GM12878 (cell line): ENCODE data around the gene HEG1. TPM values are rescaled to one million over a fixed set of nuclear protein-coding genes. Genes with fewer than 3 reads are reported as not detected.
A peak's percentile ranks its signal among the peaks of the same experiment; 100 is the strongest.

ENCODE experiments used
- ATAC-seq: fragments of 200-7000 bp; cut with Tn5 transposase; 3 replicates; pipeline ENCODE4 v1.9.1; 2020; ENCODE audit warnings: mild to moderate bottlenecking, moderate library complexity
- BruUV-seq: library from RNA; stranded (reverse); fragments of 400-500 nt; replicated peaks from 2 replicates; lab custom pipeline; 2021; lab: Mats Ljungman, UMichigan
- CTCF ChIA-PET: fragments of 300-600 bp; sonication (Branson Sonifier 250); formaldehyde crosslinking; extraction: SDS; loops from one replicate; lab custom pipeline; 2021; ENCODE audit warnings: inconsistent platforms; lab: Yijun Ruan, JAX
- POLR2A ChIA-PET: fragments of 350-600 bp; formaldehyde crosslinking; extraction: SDS; loops from one replicate; lab custom pipeline; 2021; ENCODE audit warnings: inconsistent platforms; lab: Charles Lee
- RAD21 ChIA-PET: fragments of 300-600 bp; sonication (Branson Sonifier 250); formaldehyde crosslinking; loops from one replicate; lab custom pipeline; 2023; ENCODE audit warnings: antibody characterized with exemption; ENCODE audit not compliant: unreplicated experiment; lab: Charles Lee
- SMC1A ChIA-PET: fragments of 300-600 bp; sonication (Branson Sonifier 250); formaldehyde crosslinking; loops from one replicate; lab custom pipeline; 2023; ENCODE audit not compliant: unreplicated experiment, uncharacterized antibody; lab: Charles Lee
- DNase-seq: peaks from one replicate; pipeline ENCODE4 v3.0.0-alpha.2; 2011; ENCODE audit warnings: low read depth, low spot score
- FAIRE-seq: peaks from 3 replicates; lab custom pipeline; 2011; peaks lifted over from hg19 to GRCh38; lab: Jason Lieb, UNC
- H2AFZ ChIP-seq: 2 replicates; pipeline ENCODE4 v1.6.0; 2011; ENCODE audit warnings: low read depth, low read length, control low read depth; ENCODE audit not compliant: control insufficient read depth
- H3K27ac ChIP-seq: 2 replicates; pipeline ENCODE4 v1.5.1; 2011; ENCODE audit warnings: control low read depth; ENCODE audit not compliant: control insufficient read depth, insufficient read depth
- H3K27me3 ChIP-seq, 2 experiments: replicated peaks in 1 of 2; 2 replicates each; pipeline versions ENCODE4 v1.6.0 to v1.6.1; 2011; ENCODE audit warnings: low read length in 1 of 2; ENCODE audit not compliant: control insufficient read depth in 2 of 2, insufficient read depth in 2 of 2
- H3K36me3 ChIP-seq, 2 experiments: 2 replicates each; pipeline ENCODE4 v1.5.1; 2011; ENCODE audit warnings: low read length in 1 of 2; ENCODE audit not compliant: control insufficient read depth in 2 of 2, insufficient read depth in 2 of 2
- H3K4me1 ChIP-seq: 2 replicates; pipeline ENCODE4 v1.6.1; 2011; ENCODE audit warnings: mild to moderate bottlenecking, low read length, moderate library complexity, mixed read lengths; ENCODE audit not compliant: control insufficient read depth, insufficient read depth
- H3K4me2 ChIP-seq: 2 replicates; pipeline ENCODE4 v1.6.0; 2011; ENCODE audit warnings: control low read depth; ENCODE audit not compliant: control insufficient read depth, insufficient read depth
- H3K4me3 ChIP-seq: fragments of 200-600 bp; sonication (generic); 2 replicates; pipeline ENCODE4 v1.5.1; 2016
- H3K79me2 ChIP-seq: 2 replicates; pipeline ENCODE4 v1.6.0; 2011; ENCODE audit warnings: low read length; ENCODE audit not compliant: control insufficient read depth, insufficient read depth
- H3K9ac ChIP-seq: 2 replicates; pipeline ENCODE4 v1.8.0; 2011; ENCODE audit warnings: low read length, control low read depth, mixed read lengths; ENCODE audit not compliant: control insufficient read depth, insufficient read depth
- H3K9me3 ChIP-seq: replicated peaks from 3 replicates; pipeline ENCODE4 v1.5.1; 2011; ENCODE audit warnings: mild to moderate bottlenecking, low read length; ENCODE audit not compliant: control insufficient read depth, insufficient read depth
- H4K20me1 ChIP-seq: 2 replicates; pipeline ENCODE4 v1.6.0; 2011; ENCODE audit not compliant: control insufficient read depth, insufficient read depth
- CBFB ChIP-seq: IDR thresholded peaks from 2 replicates; pipeline ENCODE4 v1.6.1; 2016; ENCODE audit warnings: antibody characterized with exemption, low read depth
- RUNX3 ChIP-seq: IDR thresholded peaks from 2 replicates; pipeline ENCODE4 v1.6.1; 2012; ENCODE audit warnings: low read length, inconsistent platforms
- SIN3A ChIP-seq: IDR thresholded peaks from 2 replicates; pipeline ENCODE4 v1.6.1; 2012; ENCODE audit warnings: low read depth, low read length, improper control_type of control experiment
- WGBS: methylation state at CpG from one replicate; pipeline ENCODE4 v1.1.6; 2016; ENCODE audit warnings: low lambda C conversion rate; ENCODE audit not compliant: insufficient replicate concordance, insufficient coverage; ENCODE audit errors: missing lambda C conversion rate; 5-methylcytosine and 5-hydroxymethylcytosine counted together
- in situ Hi-C: fragments of 300-500 bp; cut with MboI; formaldehyde crosslinking; loops from 9 replicates; pipeline ENCODE4 v1.14.3; 2018; ENCODE audit warnings: mixed read lengths
- intact Hi-C: fragments of 100-400 bp; cut with micrococcal nuclease; formaldehyde crosslinking; loops from one replicate; pipeline ENCODE4 v1.14.2; 2022; ENCODE audit not compliant: unreplicated experiment
- polyA plus RNA-seq, 11 experiments: library from polyadenylated mRNA; depleted of rRNA in 4 of 11; unstranded in 6 of 11; stranded (reverse) in 5 of 11; fragments of >200 nt; fragmentation: Nextera tagmentation in 4 of 11; fragmentation: Illumina TruSeq in 1 of 11; extraction: Ambion mirVana in 4 of 11; extraction: Trizol in 1 of 11; gene quantifications; 1 replicate in 1 of 11; 2 replicates in 10 of 11; pipeline versions ENCODE4 v1.2.1 to v1.2.3, GENCODE V29; 2011 to 2016; ENCODE audit warnings: inconsistent platforms in 2 of 11, missing spikeins in 2 of 11, low read depth in 1 of 11
- total RNA-seq, 4 experiments: library from RNA; depleted of rRNA in 3 of 4; stranded (reverse); fragments of >200 nt in 3 of 4; fragmentation: Illumina TruSeq in 1 of 4; extraction: Trizol in 1 of 4; gene quantifications; 2 replicates each; pipeline versions ENCODE4 v1.2.1 to v1.2.3, GENCODE V29; 2013 to 2021
- TF ChIP-seq, protein P1 (sequence below): fragments of 450-650 bp; IDR thresholded peaks from 2 replicates; pipeline ENCODE4 v1.6.1; 2014; ENCODE audit warnings: mild to moderate bottlenecking
- TF ChIP-seq, protein P2 (sequence below): fragments of 450-650 bp; conservative IDR thresholded peaks from 2 replicates; pipeline ENCODE4 v1.6.1; 2017; ENCODE audit warnings: mild to moderate bottlenecking, moderate library complexity
- TF ChIP-seq, protein P3 (sequence below): IDR thresholded peaks from 2 replicates; pipeline ENCODE4 v1.6.1; 2011; ENCODE audit warnings: borderline replicate concordance, low read depth, mild to moderate bottlenecking, moderate library complexity, mixed read lengths, low read length; ENCODE audit not compliant: insufficient read depth; ENCODE audit errors: extremely low read length
- TF ChIP-seq, protein P4 (sequence below): fragments of 450-650 bp; formaldehyde crosslinking; IDR thresholded peaks from 2 replicates; pipeline ENCODE4 v1.4.0; 2020; ENCODE audit warnings: mild to moderate bottlenecking, moderate library complexity

Gene HEG1
- total and polyA plus RNA-seq, 10 of the 15 experiments (the other 5 are each of a cell fraction or from before 2014, with no cell fraction given), result 2.2 to 32.1 (median 7.6) TPM

DNA sequence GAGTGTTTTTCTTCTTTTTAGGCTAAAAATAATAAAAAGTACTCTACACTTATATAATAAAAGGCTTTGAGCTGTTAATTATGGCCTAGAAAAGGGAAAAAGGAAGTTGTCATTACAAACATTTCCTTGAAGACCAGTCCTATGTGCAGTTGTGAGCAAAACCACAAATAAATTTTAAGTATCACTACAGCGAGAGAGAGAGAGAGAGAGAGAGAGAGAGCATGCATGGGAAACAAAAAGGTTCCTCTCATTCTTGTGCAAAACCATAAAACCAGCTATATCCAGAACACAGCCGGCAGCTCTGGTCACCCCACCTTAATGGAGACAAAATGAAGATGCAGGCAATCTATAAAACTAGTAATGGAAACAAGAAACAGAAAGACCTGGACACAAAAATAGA lies 33.6 kb downstream of the HEG1 start:
- no peak for FAIRE-seq
- no peak overlapping the region for H3K4me3 ChIP-seq
- H3K9me3 ChIP-seq, result no peaks in the 10 kb centered on the region; the same call in 2 of the 3 replicates
- TF ChIP-seq SIN3A, result no peak
- TF ChIP-seq RUNX3, result peak; percentile 73
- TF ChIP-seq, protein P1, sequence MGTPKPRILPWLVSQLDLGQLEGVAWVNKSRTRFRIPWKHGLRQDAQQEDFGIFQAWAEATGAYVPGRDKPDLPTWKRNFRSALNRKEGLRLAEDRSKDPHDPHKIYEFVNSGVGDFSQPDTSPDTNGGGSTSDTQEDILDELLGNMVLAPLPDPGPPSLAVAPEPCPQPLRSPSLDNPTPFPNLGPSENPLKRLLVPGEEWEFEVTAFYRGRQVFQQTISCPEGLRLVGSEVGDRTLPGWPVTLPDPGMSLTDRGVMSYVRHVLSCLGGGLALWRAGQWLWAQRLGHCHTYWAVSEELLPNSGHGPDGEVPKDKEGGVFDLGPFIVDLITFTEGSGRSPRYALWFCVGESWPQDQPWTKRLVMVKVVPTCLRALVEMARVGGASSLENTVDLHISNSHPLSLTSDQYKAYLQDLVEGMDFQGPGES, result no peak
- peaks cover 3% of the 10 kb centered on the region; the same call in 1 of the 2 replicates for H3K4me1 ChIP-seq
- in situ Hi-C loops (no loop called here), intact Hi-C loops (no loop called here)
- no peaks in the 10 kb centered on the region for H4K20me1 ChIP-seq
- H3K4me2 ChIP-seq, result no peak overlapping the region
- H3K27ac ChIP-seq, result no peak overlapping the region
- no peak for DNase-seq
- SMC1A ChIA-PET, result interaction anchor here (0.7 to 2.0 kb wide), 10 partner anchors 10 to 452 kb away, joined by 3 to 8 read pairs (median 3); no protein-coding TSS in a partner anchor
- H3K9ac ChIP-seq, result no peak overlapping the region
- ATAC-seq, result no peak
- H3K79me2 ChIP-seq, result no peaks in the 10 kb centered on the region; the same call in none of the 2 replicates
- POLR2A ChIA-PET, result no interaction called here
- peaks cover 12 to 41% of the 10 kb centered on the region in 2 experiments for H3K36me3 ChIP-seq
- BruUV-seq, result no TSS peak
- WGBS, result 0% methylated on average over 2 of the region's 2 CpGs
- CTCF ChIA-PET, result interaction anchor here (0.7 to 1.4 kb wide), 5 partner anchors 13 to 99 kb away, joined by 3 to 6 read pairs (median 3); no protein-coding TSS in a partner anchor
- no peaks in the 10 kb centered on the region for H3K27me3 ChIP-seq
- no peak overlapping the region for H2AFZ ChIP-seq
- RAD21 ChIA-PET, result interaction anchor here (1.1 kb wide), 1 partner anchor 146 kb away, joined by 3 read pairs; no protein-coding TSS in a partner anchor

DNA sequence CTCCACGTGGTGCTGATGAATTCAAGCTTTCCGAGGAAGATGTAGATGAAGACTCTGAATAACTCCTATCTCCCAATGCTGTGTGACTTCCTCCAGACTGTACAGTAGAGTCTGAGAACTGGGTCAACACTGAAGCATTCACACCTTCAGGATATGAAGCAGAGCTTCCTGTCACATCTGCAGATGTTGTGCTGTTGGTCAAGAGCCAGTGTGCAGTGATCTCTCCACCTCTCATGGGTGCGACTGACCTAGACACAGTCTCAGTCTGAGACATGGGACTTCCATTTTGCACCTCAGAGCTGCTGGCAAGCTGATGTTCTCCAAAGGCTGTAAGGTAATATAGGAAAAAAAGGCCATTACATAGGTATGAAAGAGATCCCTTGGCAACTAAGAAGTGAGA lies 36.5 kb downstream of the HEG1 start:
- H3K9me3 ChIP-seq, result no peaks in the 10 kb centered on the region; the same call in 2 of the 3 replicates
- ATAC-seq (no peak), FAIRE-seq (no peak), DNase-seq (no peak)
- ChIA-PET SMC1A (interaction anchor here (0.6 to 0.9 kb wide), 3 partner anchors 52 to 565 kb away, joined by 3 to 4 read pairs (median 3); no protein-coding TSS in a partner anchor), POLR2A (interaction anchor here (0.6 to 0.8 kb wide), 2 partner anchors 16 to 567 kb away, joined by 3 read pairs; no protein-coding TSS in a partner anchor), RAD21 (interaction anchor here (0.7 kb wide), 1 partner anchor 223 kb away, joined by 5 read pairs; no protein-coding TSS in a partner anchor), CTCF (interaction anchor here (1.1 to 1.6 kb wide), 3 partner anchors 14 to 20 kb away, joined by 3 to 4 read pairs (median 3); no protein-coding TSS in a partner anchor)
- no peaks in the 10 kb centered on the region; the same call in none of the 2 replicates for H3K79me2 ChIP-seq
- H3K27ac ChIP-seq, result no peak overlapping the region
- peaks cover 3% of the 10 kb centered on the region; the same call in 1 of the 2 replicates for H3K4me1 ChIP-seq
- BruUV-seq, result no TSS peak
- no peaks in the 10 kb centered on the region for H3K27me3 ChIP-seq
- H3K4me2 ChIP-seq, result no peak overlapping the region
- no peak overlapping the region for H3K9ac ChIP-seq
- 100% methylated on average over 3 of the region's 3 CpGs for WGBS
- H4K20me1 ChIP-seq, result no peaks in the 10 kb centered on the region
- no peak overlapping the region for H2AFZ ChIP-seq
- intact Hi-C loops (no loop called here), in situ Hi-C loops (no loop called here)
- H3K36me3 ChIP-seq, result peaks cover 9 to 41% of the 10 kb centered on the region in 2 experiments
- H3K4me3 ChIP-seq, result no peak overlapping the region
- TF ChIP-seq, protein P2, sequence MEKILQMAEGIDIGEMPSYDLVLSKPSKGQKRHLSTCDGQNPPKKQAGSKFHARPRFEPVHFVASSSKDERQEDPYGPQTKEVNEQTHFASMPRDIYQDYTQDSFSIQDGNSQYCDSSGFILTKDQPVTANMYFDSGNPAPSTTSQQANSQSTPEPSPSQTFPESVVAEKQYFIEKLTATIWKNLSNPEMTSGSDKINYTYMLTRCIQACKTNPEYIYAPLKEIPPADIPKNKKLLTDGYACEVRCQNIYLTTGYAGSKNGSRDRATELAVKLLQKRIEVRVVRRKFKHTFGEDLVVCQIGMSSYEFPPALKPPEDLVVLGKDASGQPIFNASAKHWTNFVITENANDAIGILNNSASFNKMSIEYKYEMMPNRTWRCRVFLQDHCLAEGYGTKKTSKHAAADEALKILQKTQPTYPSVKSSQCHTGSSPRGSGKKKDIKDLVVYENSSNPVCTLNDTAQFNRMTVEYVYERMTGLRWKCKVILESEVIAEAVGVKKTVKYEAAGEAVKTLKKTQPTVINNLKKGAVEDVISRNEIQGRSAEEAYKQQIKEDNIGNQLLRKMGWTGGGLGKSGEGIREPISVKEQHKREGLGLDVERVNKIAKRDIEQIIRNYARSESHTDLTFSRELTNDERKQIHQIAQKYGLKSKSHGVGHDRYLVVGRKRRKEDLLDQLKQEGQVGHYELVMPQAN, result no peak
- TF ChIP-seq, protein P3, sequence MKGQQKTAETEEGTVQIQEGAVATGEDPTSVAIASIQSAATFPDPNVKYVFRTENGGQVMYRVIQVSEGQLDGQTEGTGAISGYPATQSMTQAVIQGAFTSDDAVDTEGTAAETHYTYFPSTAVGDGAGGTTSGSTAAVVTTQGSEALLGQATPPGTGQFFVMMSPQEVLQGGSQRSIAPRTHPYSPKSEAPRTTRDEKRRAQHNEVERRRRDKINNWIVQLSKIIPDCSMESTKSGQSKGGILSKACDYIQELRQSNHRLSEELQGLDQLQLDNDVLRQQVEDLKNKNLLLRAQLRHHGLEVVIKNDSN, result no peak
- TF ChIP-seq, protein P4, sequence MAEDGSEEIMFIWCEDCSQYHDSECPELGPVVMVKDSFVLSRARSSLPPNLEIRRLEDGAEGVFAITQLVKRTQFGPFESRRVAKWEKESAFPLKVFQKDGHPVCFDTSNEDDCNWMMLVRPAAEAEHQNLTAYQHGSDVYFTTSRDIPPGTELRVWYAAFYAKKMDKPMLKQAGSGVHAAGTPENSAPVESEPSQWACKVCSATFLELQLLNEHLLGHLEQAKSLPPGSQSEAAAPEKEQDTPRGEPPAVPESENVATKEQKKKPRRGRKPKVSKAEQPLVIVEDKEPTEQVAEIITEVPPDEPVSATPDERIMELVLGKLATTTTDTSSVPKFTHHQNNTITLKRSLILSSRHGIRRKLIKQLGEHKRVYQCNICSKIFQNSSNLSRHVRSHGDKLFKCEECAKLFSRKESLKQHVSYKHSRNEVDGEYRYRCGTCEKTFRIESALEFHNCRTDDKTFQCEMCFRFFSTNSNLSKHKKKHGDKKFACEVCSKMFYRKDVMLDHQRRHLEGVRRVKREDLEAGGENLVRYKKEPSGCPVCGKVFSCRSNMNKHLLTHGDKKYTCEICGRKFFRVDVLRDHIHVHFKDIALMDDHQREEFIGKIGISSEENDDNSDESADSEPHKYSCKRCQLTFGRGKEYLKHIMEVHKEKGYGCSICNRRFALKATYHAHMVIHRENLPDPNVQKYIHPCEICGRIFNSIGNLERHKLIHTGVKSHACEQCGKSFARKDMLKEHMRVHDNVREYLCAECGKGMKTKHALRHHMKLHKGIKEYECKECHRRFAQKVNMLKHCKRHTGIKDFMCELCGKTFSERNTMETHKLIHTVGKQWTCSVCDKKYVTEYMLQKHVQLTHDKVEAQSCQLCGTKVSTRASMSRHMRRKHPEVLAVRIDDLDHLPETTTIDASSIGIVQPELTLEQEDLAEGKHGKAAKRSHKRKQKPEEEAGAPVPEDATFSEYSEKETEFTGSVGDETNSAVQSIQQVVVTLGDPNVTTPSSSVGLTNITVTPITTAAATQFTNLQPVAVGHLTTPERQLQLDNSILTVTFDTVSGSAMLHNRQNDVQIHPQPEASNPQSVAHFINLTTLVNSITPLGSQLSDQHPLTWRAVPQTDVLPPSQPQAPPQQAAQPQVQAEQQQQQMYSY (CRISPR knock-in tag), result no peak
- TF ChIP-seq CBFB, result no peak
